Jurkat, Clone E6-1 (cell line): Measurements from ENCODE around the gene B4GALNT1.

Experiments
- DNase-seq: peaks from one replicate; pipeline ENCODE4 v3.0.0-alpha.2; 2011; ENCODE audit warnings: low read depth, low spot score
- H3K4me3 ChIP-seq: 2 replicates; pipeline ENCODE4 v1.5.1; 2011; ENCODE audit warnings: mild to moderate bottlenecking, low read length, control low read depth, moderate library complexity

B4GALNT1 gene

DNA sequence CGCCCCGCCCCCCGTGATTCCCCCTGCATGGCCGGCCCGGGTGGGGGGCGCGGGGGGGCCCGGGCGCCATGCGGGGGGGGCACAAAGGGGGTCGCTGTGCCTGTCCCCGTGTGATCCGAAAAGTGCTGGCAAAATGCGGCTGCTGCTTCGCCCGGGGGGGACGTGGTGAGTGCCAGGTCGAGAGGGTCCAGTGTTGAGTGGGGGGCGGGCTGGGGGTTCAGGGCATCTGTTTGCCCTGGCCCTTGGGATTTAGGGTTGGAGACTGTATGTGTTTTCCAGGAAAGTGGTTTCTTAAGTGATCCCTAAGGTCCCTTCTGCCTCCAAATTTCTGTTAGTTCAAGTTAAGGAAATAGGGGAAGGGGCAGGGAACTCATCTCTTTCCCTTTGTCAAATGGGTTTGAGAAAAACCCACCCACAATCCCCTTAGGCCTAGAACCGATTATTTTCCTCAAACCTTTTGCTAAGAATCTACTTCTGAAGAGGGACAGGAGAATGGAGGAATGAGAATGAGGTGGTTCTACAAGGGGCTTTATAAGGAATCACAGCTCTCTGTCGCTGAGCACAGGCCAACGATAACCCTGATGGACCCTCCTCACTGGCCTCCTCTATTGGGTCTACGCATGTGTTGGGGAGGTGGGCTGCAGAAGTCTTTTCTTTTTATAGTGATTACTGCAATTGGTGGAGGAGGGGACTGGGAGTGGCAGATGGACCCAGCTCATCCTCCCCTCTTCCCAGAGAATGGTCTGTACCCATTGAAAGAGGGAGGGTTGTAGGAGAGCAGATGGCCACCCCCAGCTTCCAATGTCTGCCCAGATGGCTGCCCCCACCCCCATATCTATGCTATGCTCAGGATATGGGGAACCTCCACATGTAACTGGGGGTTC lies 20.9 kb downstream of the B4GALNT1 start:
- DNase-seq: no peak
- no peak overlapping the region for H3K4me3 ChIP-seq

DNA sequence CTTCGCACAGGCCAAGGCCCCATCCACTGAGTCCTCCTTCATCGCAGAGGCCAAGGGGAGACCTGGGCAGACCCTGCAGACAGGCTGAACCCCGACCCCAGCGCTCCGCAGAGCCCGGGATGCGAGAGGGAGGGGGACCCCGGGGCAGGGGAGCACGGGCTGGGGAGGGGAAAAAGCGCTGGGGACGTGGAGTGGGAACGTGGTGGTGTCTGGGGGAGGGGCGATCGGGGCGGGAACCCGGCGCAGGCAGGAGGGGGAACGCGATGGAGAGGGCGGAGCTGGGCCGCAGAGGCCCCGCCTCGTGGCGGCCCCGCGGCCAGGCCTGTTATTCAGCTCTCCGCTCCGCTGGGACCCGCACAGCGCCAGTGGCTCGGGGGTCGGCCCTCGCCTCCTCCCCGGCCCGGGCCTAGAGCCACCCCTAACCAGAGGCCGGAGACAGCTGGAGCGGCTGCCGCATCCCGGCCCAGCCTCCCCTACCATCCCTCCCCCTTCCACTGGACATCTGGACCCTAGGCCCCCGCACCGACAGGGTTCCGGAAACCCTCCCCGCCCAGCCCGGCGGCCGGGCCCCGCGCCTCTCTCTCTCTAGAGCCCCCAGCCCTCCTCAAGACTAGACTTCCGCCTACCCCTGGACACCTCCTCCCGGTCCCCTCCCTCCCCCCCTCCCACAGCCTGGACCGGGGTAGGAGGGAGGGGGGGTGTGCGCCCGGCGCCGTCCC lies 21.7 kb downstream of the B4GALNT1 start, which contains the start of gene ARHGEF25:
Gene ARHGEF25 (plus strand): TSS at position 328 of the 719 bp plus-strand sequence. CDS start 460 bp downstream, outside the sequence.
- peak within 1 kb of the TSS; percentile 35 for H3K4me3 ChIP-seq
- no peak for DNase-seq

DNA sequence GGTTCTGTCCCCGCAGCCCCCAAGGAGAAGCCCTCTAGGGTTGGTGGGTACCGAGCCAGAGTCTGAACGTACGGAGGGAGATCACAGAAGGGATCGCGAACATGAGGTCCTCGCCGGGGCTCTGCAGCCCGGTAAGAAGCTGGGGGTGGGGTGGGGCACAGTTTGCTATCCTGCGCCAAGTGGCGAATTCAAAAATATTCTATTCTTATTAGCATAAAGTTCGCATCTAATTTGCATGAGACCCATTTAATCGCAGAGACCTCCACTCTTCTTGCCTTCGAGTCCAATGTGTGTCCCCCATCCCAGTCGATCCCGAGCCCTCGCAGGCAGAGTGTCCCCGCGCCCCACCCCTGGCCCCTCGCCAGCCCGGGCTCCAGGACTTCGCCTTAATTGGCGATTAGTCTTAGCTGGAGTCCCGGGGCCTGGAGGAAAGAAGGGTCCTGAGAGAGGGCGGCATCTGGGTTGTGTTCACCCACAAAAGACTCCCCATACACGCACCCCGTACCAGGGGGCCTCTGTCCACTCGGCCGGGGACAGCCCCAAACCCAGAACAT lies 22.4 kb downstream of the B4GALNT1 start:
- DNase-seq: no peak
- H3K4me3 ChIP-seq: no peak overlapping the region

- H3K4me3 ChIP-seq: no peak overlapping the region
- DNase-seq: no peak
Observed at GRCh38 chr12:57609781-57610553, 23.0 kb downstream of the B4GALNT1 start.

GRCh38 chr12:57609101-57609780 lies 23.8 kb downstream of the B4GALNT1 start:
- H3K4me3 ChIP-seq: no peak overlapping the region
- no peak for DNase-seq

GRCh38 chr12:57607958-57608663 lies 24.9 kb downstream of the B4GALNT1 start:
- H3K4me3 ChIP-seq: no peak overlapping the region
- DNase-seq: no peak

DNA sequence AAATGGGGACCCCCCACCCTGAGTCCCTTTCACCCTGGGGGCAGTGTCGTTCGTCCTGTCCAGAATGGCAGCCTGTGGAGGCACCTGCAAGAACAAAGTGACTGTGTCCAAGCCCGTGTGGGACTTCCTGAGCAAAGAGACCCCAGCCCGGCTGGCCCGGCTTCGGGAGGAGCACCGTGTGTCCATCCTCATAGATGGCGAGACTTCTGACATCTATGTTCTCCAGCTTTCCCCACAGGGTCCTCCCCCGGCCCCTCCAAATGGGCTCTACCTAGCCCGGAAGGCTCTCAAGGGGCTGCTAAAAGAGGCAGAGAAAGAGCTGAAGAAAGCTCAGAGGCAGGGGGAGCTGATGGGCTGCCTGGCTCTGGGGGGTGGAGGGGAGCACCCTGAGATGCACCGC lies 26.2 kb downstream of the B4GALNT1 start:
- no peak for DNase-seq
- no peak overlapping the region for H3K4me3 ChIP-seq

GRCh38 chr12:57606399-57606798 lies 26.6 kb downstream of the B4GALNT1 start:
- DNase-seq: no peak
- no peak overlapping the region for H3K4me3 ChIP-seq

DNA sequence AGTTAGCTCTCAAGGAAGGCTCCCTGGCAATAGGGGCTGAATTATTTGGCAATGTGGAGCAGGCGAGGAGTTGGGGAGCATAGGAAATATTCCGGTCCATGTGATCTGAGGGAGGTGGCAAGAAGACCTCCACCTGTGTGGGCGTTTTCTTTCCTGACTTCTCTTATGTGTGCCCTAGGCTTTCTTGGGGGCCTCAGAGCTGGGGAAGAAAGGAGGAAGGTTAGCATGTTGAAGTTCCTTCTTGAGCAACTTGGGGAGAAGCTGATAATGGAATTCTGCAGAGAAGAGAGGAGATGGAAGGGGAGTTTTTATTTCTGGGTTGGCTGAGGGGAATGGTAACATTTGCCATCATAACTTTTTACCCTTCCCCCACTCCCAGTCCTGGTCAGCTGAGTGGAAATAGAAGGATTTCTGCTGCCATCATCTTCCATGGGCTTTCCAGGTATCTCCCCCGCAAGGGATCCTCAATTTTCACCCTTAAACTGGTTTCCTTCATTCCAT lies 27.1 kb downstream of the B4GALNT1 start:
- no peak overlapping the region for H3K4me3 ChIP-seq

GRCh38 chr12:57604992-57605810 lies 27.8 kb downstream of the B4GALNT1 start:
- no peak for DNase-seq
- no peak overlapping the region for H3K4me3 ChIP-seq

More for the DNA sequence above, 27.1 kb downstream of the B4GALNT1 start:
- DNase-seq: no peak

DNA sequence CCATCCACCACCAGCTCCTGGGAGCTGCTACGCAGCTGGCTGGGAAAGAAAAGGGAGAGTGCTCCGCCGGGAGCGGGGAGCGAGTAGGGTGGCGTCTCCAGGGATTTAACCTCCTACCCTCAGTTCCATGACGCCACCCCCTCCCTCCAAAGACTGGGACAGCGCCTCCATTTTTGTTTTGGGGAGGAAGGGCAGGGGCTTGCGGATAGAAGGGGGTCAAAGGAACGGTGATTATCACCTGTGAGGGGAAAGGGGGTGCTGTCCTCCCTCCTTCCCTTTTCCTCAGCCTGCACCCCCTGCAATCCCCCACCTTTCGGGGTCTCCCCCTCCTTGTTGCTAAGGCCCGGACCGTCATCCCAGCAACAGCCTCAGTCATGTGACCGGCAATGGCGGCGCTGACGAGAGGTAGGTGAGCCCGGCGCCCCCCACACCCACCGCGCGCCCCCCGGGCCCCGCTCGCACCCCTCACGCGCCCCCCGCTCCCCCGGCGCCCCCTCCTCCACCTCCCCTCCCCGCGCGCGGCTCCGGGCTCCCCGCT lies 28.5 kb downstream of the B4GALNT1 start, which contains the start of gene DTX3:
Gene DTX3 (plus strand): TSS at position 371 of the 538 bp plus-strand sequence. CDS start 1,694 bp downstream, outside the sequence.
- DNase-seq: no peak
- H3K4me3 ChIP-seq: no peak within 1 kb of the TSS

GRCh38 chr12:57603815-57604453 lies 29.1 kb downstream of the B4GALNT1 start:
- DNase-seq: no peak
- H3K4me3 ChIP-seq: no peak overlapping the region

DNA sequence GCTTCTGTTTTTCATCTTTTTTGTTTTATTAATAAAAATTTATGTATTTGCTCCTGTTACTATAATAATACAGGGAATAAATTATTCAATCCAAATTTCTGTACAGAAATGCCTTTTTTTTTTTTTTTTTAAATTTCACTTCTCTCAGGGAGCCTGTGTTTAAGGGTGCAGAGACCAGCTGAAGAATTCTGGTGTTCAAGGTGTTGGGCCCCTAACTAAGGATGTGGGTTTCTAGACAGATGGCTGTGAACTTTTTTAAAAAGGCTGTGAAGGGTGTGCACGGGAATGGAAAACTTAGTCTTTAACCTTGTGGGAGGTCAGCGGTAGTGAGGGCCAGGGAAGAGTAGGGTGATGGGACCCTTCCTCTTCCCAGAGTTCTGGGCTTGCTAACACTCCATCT lies 29.7 kb downstream of the B4GALNT1 start:
- peak; percentile 34 for DNase-seq
- H3K4me3 ChIP-seq: no peak overlapping the region

- no peak overlapping the region for H3K4me3 ChIP-seq
- DNase-seq: no peak
Observed at GRCh38 chr12:57602544-57602943, 30.5 kb downstream of the B4GALNT1 start.

DNA sequence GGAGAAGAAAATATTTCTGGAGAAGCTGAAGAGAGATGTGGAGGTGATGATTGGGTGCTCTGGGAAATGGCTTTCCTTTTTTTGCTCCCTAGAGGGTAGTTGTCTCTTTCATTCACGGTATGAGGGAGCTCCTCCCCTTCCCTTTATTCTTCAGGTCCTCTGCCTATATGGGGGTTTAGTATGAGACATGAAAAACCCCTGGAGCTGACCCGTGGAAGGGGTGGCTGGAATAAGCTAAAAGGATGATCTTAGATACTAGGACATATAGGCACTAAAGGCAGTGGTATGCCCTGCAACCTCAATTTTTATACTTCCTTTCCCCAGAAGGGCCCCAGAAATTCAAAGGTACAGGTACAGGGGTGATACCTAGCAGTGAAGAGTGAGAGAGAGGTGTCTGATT lies 32.6 kb downstream of the B4GALNT1 start:
- H3K4me3 ChIP-seq: no peak overlapping the region
- DNase-seq: no peak

- no peak for DNase-seq
- no peak overlapping the region for H3K4me3 ChIP-seq
Observed at GRCh38 chr12:57593187-57593586, 39.8 kb downstream of the B4GALNT1 start.
